Sigmoid colon (tissue), 7 donors: ENCODE measurements around the gene COL11A1. TPM values are rescaled to one million over a fixed set of nuclear protein-coding genes. Genes with fewer than 3 reads are reported as not detected.

Experiments used
- DNase-seq: peaks from one replicate; pipeline ENCODE4 v3.0.0-alpha.2; 2019
- H3K27ac ChIP-seq, 4 donors: fragments of 200-600 bp; sonication (generic); one replicate each; pipeline ENCODE4 v1.5.1; 2016 to 2019; ENCODE audit warnings: mild to moderate bottlenecking in 1 of 4
- H3K27me3 ChIP-seq, 3 donors: fragments of 200-600 bp; sonication (generic); one replicate each; pipeline ENCODE4 v1.5.1; 2019; ENCODE audit warnings: mild to moderate bottlenecking in 1 of 3
- H3K36me3 ChIP-seq, 4 donors: fragments of 200-600 bp; sonication (generic); one replicate each; pipeline ENCODE4 v1.5.1; 2016 to 2019
- H3K4me1 ChIP-seq, 4 donors: fragments of 200-600 bp; sonication (generic); one replicate each; pipeline ENCODE4 v1.5.1; 2017 to 2019
- H3K4me3 ChIP-seq, 4 donors: fragments of 200-600 bp; sonication (generic); one replicate each; pipeline ENCODE4 v1.5.1; 2017 to 2019; ENCODE audit warnings: mild to moderate bottlenecking in 2 of 4, moderate library complexity in 1 of 4
- H3K9me3 ChIP-seq, 4 donors: fragments of 200-600 bp in 3 of 4; sonication (generic) in 3 of 4; one replicate each; pipeline versions ENCODE4 v1.5.1 to v1.6.1; 2013 to 2019
- CTCF ChIP-seq, 4 experiments: fragments of 450-650 bp in 3 of 4; fragments of 200-600 bp in 1 of 4; IDR thresholded peaks; one replicate each; pipeline ENCODE4 v1.5.1; 2016 to 2019; ENCODE audit warnings: antibody characterized with exemption in 4 of 4, mild to moderate bottlenecking in 3 of 4, moderate library complexity in 2 of 4
- EP300 ChIP-seq, 4 donors: sonication (generic); formaldehyde crosslinking; IDR thresholded peaks; one replicate each; pipeline ENCODE4 v1.6.1; 2017; ENCODE audit warnings: antibody characterized with exemption in 4 of 4
- POLR2A ChIP-seq, 2 donors: fragments of 450-650 bp; IDR thresholded peaks; one replicate each; pipeline ENCODE4 v1.6.1; 2016; ENCODE audit warnings: antibody characterized with exemption in 2 of 2, mild to moderate bottlenecking in 2 of 2, moderate library complexity in 2 of 2
- POLR2AphosphoS5 ChIP-seq, 4 donors: sonication (generic); formaldehyde crosslinking; IDR thresholded peaks; one replicate each; pipeline ENCODE4 v1.6.1; 2017; ENCODE audit warnings: antibody characterized with exemption in 4 of 4
- WGBS, 2 donors: extraction: QIAGEN DNeasy Blood & Tissue Kit; methylation state at CpG; one replicate each; pipeline ENCODE4 v1.1.7; 2013; 5-methylcytosine and 5-hydroxymethylcytosine counted together
- intact Hi-C: fragments of 100-400 bp; cut with DNase I; formaldehyde crosslinking; loops from one replicate; pipeline ENCODE4 v1.15.1; 2023
- polyA plus RNA-seq, 3 donors: library from polyadenylated mRNA; stranded (reverse); fragments of 200-250 nt; gene quantifications; one replicate each; pipeline ENCODE4 v1.2.3, GENCODE V29; 2013
- total RNA-seq, 4 donors: library from RNA; depleted of rRNA; stranded (reverse); fragments of >200 nt; gene quantifications; one replicate each; pipeline ENCODE4 v1.1.0, GENCODE V29; 2016
- donor health status: healthy with polysubstance abuse.
- donor health status: Bipolar disorder and iron deficiency.
- donor health status: healthy.

COL11A1 gene
- total RNA-seq = 1 to 10 TPM in 2 of 4 donors, under 1 TPM in 2; 0.36 to 1.4 (median 1.1) TPM
- under 1 TPM in 1 of 3 donors, not detected in 2; 0.38 TPM for polyA plus RNA-seq

GRCh38 chr1:103108376-103109150 is at the start of gene COL11A1:
COL11A1 (minus strand) TSS chr1:103108522; CDS start chr1:103108178, 344 bp downstream.
- WGBS, 2 donors = 8 to 13% methylated on average over 34 of the region's 34 CpGs
- no peak within 1 kb of the TSS for H3K27ac ChIP-seq
- DNase-seq = peak; percentile 61
- intact Hi-C loops = loop anchor here (5.0 kb wide), 1 partner anchor 399 kb away; no protein-coding TSS in a partner anchor
- H3K4me3 ChIP-seq = peak within 1 kb of the TSS; percentile 16 to 49 (median 42)
- no peaks in the 10 kb centered on the region for H3K9me3 ChIP-seq
- no peaks in the 10 kb centered on the region for H3K36me3 ChIP-seq
- no peaks in the 10 kb centered on the region for H3K27me3 ChIP-seq
- TF ChIP-seq CTCF (IDR thresholded peaks at IDR 0.05) (no peak), POLR2A (IDR thresholded peaks at IDR 0.05) (no peak), POLR2AphosphoS5 (IDR thresholded peaks at IDR 0.05) (no peak), EP300 (IDR thresholded peaks at IDR 0.05) (no peak)
- H3K4me1 ChIP-seq = peaks cover 0 to 31% (median 24%) of the 10 kb centered on the region in 4 donors

- intact Hi-C loops = no loop called here
- H3K36me3 ChIP-seq = no peaks in the 10 kb centered on the region
- no peak overlapping the region for H3K4me3 ChIP-seq
Measured at GRCh38 chr1:103156966-103157365, 48.6 kb upstream of the COL11A1 start.

GRCh38 chr1:103146166-103146565 is 37.8 kb upstream of the COL11A1 start:
- Histone ChIP-seq H3K27ac (no peak overlapping the region), H3K27me3 (no peaks in the 10 kb centered on the region), H3K4me3 (no peak overlapping the region), H3K9me3 (no peaks in the 10 kb centered on the region), H3K36me3 (no peaks in the 10 kb centered on the region), H3K4me1 (no peaks in the 10 kb centered on the region)
- no peak for TF ChIP-seq POLR2A (IDR thresholded peaks at IDR 0.05)
- TF ChIP-seq CTCF (IDR thresholded peaks at IDR 0.05) = no peak
- no peak for TF ChIP-seq EP300 (IDR thresholded peaks at IDR 0.05)
- TF ChIP-seq POLR2AphosphoS5 (IDR thresholded peaks at IDR 0.05) = no peak
- DNase-seq = no peak
- intact Hi-C loops = no loop called here

More at GRCh38 chr1:103156966-103157365, 48.6 kb upstream of the COL11A1 start:
- no peak for DNase-seq
- 64 to 72% methylated on average over 4 of the region's 4 CpGs for WGBS, 2 donors
- TF ChIP-seq CTCF (IDR thresholded peaks at IDR 0.05) = no peak
- TF ChIP-seq POLR2AphosphoS5 (IDR thresholded peaks at IDR 0.05) = no peak
- TF ChIP-seq EP300 (IDR thresholded peaks at IDR 0.05) = no peak
- TF ChIP-seq POLR2A (IDR thresholded peaks at IDR 0.05) = no peak
- no peaks in the 10 kb centered on the region for H3K27me3 ChIP-seq
- H3K4me1 ChIP-seq = no peaks in the 10 kb centered on the region
- no peaks in the 10 kb centered on the region for H3K9me3 ChIP-seq
- no peak overlapping the region for H3K27ac ChIP-seq

GRCh38 chr1:103145449-103145848 is 37.1 kb upstream of the COL11A1 start:
- 41 to 62% methylated on average over 1 of the region's 1 CpG for WGBS, 2 donors
- intact Hi-C loops = no loop called here
- no peak for DNase-seq

More at GRCh38 chr1:103145449-103145848, 37.1 kb upstream of the COL11A1 start:
- no peak overlapping the region for H3K4me3 ChIP-seq
- TF ChIP-seq POLR2A (IDR thresholded peaks at IDR 0.05) (no peak), CTCF (IDR thresholded peaks at IDR 0.05) (no peak)
- H3K36me3 ChIP-seq = no peaks in the 10 kb centered on the region
- no peaks in the 10 kb centered on the region for H3K9me3 ChIP-seq
- no peaks in the 10 kb centered on the region for H3K4me1 ChIP-seq
- no peaks in the 10 kb centered on the region for H3K27me3 ChIP-seq
- H3K27ac ChIP-seq = no peak overlapping the region
